ENCODE results near the gene OAS1.

Gene OAS1

DNA sequence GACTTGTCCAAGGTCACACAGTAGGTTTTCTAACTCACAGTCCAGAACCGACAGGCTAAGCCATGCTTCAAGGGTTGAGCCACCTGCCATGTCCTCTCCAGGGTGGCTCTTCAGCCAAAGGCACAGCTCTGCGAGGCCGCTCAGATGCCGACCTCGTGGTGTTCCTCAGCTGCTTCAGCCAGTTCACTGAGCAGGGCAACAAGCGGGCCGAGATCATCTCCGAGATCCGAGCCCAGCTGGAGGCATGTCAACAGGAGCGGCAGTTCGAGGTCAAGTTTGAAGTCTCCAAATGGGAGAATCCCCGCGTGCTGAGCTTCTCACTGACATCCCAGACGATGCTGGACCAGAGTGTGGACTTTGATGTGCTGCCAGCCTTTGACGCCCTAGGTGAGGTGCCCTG, 58.9 kb downstream of the OAS1 start:
- no peak for DNase-seq (ENCODE audit: low spot score)

DNA sequence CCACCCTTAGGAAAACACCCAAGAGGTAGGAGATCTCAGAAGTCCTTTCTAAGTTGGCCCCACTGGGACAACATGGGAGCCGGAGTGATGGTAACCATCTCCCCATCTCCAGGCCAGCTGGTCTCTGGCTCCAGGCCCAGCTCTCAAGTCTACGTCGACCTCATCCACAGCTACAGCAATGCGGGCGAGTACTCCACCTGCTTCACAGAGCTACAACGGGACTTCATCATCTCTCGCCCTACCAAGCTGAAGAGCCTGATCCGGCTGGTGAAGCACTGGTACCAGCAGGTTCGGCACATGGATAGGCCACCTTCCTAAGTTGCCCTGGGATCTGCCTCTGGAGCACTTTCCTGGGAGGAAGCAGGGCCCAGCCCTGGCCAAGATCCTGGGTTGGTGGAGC, 60.5 kb downstream of the OAS1 start:
- no peak for DNase-seq (ENCODE audit: low spot score)

- DNase-seq (ENCODE audit: low spot score), result no peak
Observed at GRCh38 chr12:112967858-112968257, 61.1 kb downstream of the OAS1 start.

All from AG08396 (cell line).